HepG2 (cell line): ENCODE measurements around the gene THSD4. TPM values are rescaled to one million over a fixed set of nuclear protein-coding genes. Genes with fewer than 3 reads are reported as not detected.

Experiments
- NONO ChIP-seq, 2 experiments: fragments of 450-650 bp in 1 of 2; sonication (generic) in 1 of 2; formaldehyde crosslinking in 1 of 2; IDR thresholded peaks in 1 of 2; conservative IDR thresholded peaks in 1 of 2; 2 replicates each; pipeline versions ENCODE4 v1.6.1 to v1.8.0; 2017 to 2022; ENCODE audit warnings: mild to moderate bottlenecking in 1 of 2, missing genetic modification reagents in 1 of 2, moderate library complexity in 1 of 2
- SP2 ChIP-seq: sonication (generic); formaldehyde crosslinking; IDR thresholded peaks from 2 replicates; pipeline ENCODE4 v1.5.1; 2020; ENCODE audit warnings: mild to moderate bottlenecking, missing genetic modification reagents
- ZFP36L1 ChIP-seq: sonication (generic); formaldehyde crosslinking; IDR thresholded peaks from 2 replicates; pipeline ENCODE4 v1.8.0; 2022; ENCODE audit warnings: mild to moderate bottlenecking, missing genetic modification reagents, moderate library complexity
- ZNF549 ChIP-seq: sonication (generic); formaldehyde crosslinking; IDR thresholded peaks from 2 replicates; pipeline ENCODE4 v1.5.0; 2020; ENCODE audit warnings: missing genetic modification reagents
- polyA plus RNA-seq, 8 experiments: library from polyadenylated mRNA; depleted of rRNA in 3 of 8; stranded (reverse) in 7 of 8; unstranded in 1 of 8; fragments of >200 nt; fragmentation: Illumina TruSeq in 4 of 8; extraction: Trizol in 4 of 8; gene quantifications; 2 replicates each; pipeline versions ENCODE4 v1.2.1 to v1.2.3, GENCODE V29; 2011 to 2016; ENCODE audit warnings: low read depth in 4 of 8, missing spikeins in 1 of 8, mixed read lengths in 1 of 8; ENCODE audit not compliant: insufficient read depth in 1 of 8
- total RNA-seq, 5 experiments: library from RNA; depleted of rRNA; stranded (reverse); fragments of >200 nt; fragmentation: Illumina TruSeq; extraction: Trizol; gene quantifications; 2 replicates each; pipeline ENCODE4 v1.2.3, GENCODE V29; 2016; ENCODE audit warnings: low read depth in 1 of 5
- TF ChIP-seq, protein P1 (sequence below): sonication (generic); formaldehyde crosslinking; IDR thresholded peaks from 2 replicates; pipeline ENCODE4 v1.4.0; 2020; ENCODE audit warnings: missing genetic modification reagents
- TF ChIP-seq, protein P2 (sequence below): sonication (generic); formaldehyde crosslinking; IDR thresholded peaks from 2 replicates; pipeline ENCODE4 v1.5.0; 2020; ENCODE audit warnings: mild to moderate bottlenecking, missing genetic modification reagents, borderline replicate concordance
- TF ChIP-seq, protein P3 (sequence below): sonication (generic); formaldehyde crosslinking; IDR thresholded peaks from 2 replicates; pipeline ENCODE4 v1.4.0; 2020; ENCODE audit warnings: mild to moderate bottlenecking, missing genetic modification reagents, borderline replicate concordance
- TF ChIP-seq, protein P4 (sequence below): sonication (generic); formaldehyde crosslinking; IDR thresholded peaks from 2 replicates; pipeline ENCODE4 v1.4.0; 2020; ENCODE audit warnings: missing genetic modification reagents, mild to moderate bottlenecking, borderline replicate concordance
- TF ChIP-seq, protein P5 (sequence below): sonication (generic); formaldehyde crosslinking; IDR thresholded peaks from 2 replicates; pipeline ENCODE4 v1.4.0; 2020; ENCODE audit warnings: missing genetic modification reagents, borderline replicate concordance

THSD4 gene
- total and polyA plus RNA-seq, 2 of the 13 experiments (the other 11 are each of a cell fraction or from before 2014, with no cell fraction given): 0.07 to 0.21 TPM

DNA sequence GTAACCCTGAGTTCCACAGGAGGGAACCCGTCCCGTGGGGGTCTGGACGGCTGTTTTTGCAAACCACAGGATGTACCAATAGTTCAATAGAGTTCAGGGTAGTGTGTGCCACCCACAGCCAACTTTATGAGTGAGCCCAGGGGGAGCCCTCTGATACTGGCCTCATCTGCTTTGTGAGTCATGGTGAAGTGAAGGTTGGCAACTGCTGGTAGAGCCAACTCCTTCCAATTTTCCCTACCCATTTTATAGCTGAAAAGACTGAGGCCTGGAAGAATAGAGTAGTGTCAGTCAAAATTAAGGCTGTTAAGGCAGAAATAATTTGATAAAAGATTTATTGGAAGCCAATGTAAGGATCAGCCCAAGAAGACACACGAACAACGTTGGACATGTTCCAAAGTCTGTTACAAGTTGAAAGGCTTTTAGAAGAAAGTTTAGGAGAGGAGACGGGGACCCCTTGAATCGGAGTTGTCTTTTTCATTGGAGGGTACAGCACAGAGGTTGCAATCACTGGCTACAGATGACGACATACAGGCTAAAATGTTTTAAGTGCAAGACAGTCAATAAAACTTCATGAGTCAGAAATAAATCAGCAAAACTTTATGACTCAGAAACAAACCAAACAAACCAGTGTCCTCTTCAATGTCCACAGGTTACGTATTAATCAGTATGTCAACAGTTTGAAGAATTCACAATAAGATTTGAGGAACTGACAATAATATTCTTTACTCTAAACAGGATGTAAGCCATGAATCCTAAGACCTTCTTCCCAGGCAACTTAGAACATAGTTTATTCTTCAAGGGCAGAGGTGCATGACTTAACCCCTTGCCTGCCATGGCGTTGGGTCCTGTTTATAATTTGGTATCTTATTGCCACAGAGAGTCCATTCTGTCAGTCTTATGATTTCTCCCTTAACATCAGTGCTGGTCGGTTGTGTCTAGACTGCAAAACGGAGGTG lies 632.1 kb downstream of the THSD4 start (continued):
- TF ChIP-seq, protein P1, sequence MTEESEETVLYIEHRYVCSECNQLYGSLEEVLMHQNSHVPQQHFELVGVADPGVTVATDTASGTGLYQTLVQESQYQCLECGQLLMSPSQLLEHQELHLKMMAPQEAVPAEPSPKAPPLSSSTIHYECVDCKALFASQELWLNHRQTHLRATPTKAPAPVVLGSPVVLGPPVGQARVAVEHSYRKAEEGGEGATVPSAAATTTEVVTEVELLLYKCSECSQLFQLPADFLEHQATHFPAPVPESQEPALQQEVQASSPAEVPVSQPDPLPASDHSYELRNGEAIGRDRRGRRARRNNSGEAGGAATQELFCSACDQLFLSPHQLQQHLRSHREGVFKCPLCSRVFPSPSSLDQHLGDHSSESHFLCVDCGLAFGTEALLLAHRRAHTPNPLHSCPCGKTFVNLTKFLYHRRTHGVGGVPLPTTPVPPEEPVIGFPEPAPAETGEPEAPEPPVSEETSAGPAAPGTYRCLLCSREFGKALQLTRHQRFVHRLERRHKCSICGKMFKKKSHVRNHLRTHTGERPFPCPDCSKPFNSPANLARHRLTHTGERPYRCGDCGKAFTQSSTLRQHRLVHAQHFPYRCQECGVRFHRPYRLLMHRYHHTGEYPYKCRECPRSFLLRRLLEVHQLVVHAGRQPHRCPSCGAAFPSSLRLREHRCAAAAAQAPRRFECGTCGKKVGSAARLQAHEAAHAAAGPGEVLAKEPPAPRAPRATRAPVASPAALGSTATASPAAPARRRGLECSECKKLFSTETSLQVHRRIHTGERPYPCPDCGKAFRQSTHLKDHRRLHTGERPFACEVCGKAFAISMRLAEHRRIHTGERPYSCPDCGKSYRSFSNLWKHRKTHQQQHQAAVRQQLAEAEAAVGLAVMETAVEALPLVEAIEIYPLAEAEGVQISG (CRISPR knock-in tag): no peak
- TF ChIP-seq ZNF549 (CRISPR knock-in tag) (no peak), SP2 (CRISPR knock-in tag) (no peak), ZFP36L1 (CRISPR knock-in tag) (no peak), NONO (IDR thresholded peaks at IDR 0.05) (no peak), NONO (CRISPR knock-in tag; conservative IDR thresholded peaks at IDR 0.05) (no peak)
- TF ChIP-seq, protein P2, sequence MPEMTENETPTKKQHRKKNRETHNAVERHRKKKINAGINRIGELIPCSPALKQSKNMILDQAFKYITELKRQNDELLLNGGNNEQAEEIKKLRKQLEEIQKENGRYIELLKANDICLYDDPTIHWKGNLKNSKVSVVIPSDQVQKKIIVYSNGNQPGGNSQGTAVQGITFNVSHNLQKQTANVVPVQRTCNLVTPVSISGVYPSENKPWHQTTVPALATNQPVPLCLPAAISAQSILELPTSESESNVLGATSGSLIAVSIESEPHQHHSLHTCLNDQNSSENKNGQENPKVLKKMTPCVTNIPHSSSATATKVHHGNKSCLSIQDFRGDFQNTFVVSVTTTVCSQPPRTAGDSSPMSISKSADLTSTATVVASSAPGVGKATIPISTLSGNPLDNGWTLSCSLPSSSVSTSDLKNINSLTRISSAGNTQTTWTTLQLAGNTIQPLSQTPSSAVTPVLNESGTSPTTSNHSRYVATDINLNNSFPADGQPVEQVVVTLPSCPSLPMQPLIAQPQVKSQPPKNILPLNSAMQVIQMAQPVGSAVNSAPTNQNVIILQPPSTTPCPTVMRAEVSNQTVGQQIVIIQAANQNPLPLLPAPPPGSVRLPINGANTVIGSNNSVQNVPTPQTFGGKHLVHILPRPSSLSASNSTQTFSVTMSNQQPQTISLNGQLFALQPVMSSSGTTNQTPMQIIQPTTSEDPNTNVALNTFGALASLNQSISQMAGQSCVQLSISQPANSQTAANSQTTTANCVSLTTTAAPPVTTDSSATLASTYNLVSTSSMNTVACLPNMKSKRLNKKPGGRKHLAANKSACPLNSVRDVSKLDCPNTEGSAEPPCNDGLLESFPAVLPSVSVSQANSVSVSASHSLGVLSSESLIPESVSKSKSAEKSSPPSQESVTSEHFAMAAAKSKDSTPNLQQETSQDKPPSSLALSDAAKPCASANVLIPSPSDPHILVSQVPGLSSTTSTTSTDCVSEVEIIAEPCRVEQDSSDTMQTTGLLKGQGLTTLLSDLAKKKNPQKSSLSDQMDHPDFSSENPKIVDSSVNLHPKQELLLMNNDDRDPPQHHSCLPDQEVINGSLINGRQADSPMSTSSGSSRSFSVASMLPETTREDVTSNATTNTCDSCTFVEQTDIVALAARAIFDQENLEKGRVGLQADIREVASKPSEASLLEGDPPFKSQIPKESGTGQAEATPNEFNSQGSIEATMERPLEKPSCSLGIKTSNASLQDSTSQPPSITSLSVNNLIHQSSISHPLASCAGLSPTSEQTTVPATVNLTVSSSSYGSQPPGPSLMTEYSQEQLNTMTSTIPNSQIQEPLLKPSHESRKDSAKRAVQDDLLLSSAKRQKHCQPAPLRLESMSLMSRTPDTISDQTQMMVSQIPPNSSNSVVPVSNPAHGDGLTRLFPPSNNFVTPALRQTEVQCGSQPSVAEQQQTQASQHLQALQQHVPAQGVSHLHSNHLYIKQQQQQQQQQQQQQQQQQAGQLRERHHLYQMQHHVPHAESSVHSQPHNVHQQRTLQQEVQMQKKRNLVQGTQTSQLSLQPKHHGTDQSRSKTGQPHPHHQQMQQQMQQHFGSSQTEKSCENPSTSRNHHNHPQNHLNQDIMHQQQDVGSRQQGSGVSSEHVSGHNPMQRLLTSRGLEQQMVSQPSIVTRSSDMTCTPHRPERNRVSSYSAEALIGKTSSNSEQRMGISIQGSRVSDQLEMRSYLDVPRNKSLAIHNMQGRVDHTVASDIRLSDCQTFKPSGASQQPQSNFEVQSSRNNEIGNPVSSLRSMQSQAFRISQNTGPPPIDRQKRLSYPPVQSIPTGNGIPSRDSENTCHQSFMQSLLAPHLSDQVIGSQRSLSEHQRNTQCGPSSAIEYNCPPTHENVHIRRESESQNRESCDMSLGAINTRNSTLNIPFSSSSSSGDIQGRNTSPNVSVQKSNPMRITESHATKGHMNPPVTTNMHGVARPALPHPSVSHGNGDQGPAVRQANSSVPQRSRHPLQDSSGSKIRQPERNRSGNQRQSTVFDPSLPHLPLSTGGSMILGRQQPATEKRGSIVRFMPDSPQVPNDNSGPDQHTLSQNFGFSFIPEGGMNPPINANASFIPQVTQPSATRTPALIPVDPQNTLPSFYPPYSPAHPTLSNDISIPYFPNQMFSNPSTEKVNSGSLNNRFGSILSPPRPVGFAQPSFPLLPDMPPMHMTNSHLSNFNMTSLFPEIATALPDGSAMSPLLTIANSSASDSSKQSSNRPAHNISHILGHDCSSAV (CRISPR knock-in tag): no peak
- TF ChIP-seq, protein P3, sequence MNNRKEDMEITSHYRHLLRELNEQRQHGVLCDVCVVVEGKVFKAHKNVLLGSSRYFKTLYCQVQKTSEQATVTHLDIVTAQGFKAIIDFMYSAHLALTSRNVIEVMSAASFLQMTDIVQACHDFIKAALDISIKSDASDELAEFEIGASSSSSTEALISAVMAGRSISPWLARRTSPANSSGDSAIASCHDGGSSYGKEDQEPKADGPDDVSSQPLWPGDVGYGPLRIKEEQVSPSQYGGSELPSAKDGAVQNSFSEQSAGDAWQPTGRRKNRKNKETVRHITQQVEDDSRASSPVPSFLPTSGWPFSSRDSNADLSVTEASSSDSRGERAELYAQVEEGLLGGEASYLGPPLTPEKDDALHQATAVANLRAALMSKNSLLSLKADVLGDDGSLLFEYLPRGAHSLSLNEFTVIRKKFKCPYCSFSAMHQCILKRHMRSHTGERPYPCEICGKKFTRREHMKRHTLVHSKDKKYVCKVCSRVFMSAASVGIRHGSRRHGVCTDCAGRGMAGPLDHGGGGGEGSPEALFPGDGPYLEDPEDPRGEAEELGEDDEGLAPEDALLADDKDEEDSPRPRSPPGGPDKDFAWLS (CRISPR knock-in tag): no peak
- TF ChIP-seq, protein P4, sequence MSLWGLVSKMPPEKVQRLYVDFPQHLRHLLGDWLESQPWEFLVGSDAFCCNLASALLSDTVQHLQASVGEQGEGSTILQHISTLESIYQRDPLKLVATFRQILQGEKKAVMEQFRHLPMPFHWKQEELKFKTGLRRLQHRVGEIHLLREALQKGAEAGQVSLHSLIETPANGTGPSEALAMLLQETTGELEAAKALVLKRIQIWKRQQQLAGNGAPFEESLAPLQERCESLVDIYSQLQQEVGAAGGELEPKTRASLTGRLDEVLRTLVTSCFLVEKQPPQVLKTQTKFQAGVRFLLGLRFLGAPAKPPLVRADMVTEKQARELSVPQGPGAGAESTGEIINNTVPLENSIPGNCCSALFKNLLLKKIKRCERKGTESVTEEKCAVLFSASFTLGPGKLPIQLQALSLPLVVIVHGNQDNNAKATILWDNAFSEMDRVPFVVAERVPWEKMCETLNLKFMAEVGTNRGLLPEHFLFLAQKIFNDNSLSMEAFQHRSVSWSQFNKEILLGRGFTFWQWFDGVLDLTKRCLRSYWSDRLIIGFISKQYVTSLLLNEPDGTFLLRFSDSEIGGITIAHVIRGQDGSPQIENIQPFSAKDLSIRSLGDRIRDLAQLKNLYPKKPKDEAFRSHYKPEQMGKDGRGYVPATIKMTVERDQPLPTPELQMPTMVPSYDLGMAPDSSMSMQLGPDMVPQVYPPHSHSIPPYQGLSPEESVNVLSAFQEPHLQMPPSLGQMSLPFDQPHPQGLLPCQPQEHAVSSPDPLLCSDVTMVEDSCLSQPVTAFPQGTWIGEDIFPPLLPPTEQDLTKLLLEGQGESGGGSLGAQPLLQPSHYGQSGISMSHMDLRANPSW (CRISPR knock-in tag): no peak
- TF ChIP-seq, protein P5, sequence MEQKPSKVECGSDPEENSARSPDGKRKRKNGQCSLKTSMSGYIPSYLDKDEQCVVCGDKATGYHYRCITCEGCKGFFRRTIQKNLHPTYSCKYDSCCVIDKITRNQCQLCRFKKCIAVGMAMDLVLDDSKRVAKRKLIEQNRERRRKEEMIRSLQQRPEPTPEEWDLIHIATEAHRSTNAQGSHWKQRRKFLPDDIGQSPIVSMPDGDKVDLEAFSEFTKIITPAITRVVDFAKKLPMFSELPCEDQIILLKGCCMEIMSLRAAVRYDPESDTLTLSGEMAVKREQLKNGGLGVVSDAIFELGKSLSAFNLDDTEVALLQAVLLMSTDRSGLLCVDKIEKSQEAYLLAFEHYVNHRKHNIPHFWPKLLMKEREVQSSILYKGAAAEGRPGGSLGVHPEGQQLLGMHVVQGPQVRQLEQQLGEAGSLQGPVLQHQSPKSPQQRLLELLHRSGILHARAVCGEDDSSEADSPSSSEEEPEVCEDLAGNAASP (CRISPR knock-in tag): no peak
